Measurements from ENCODE around the gene MCCC1.

MCCC1 gene

DNA sequence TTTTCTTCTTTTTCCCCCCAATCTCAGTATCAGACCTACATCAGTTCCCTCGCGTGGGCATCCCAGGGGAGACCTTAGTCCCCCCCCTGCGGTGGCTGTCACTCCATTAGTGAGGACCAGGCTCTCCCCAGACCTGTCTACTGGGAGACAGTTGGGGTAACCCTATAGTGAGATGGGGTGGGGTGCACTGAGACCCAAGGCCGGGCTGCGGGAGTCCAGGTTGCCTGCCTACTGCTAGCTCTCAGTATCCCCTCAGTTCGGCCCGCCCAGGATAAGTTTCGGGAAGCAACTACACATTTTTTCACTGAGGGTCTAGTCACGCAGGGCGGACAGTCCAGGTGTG, 118.3 kb downstream of the MCCC1 start:
- DNase-seq (ENCODE audit: low read depth in 2 of 2): no peak

DNA sequence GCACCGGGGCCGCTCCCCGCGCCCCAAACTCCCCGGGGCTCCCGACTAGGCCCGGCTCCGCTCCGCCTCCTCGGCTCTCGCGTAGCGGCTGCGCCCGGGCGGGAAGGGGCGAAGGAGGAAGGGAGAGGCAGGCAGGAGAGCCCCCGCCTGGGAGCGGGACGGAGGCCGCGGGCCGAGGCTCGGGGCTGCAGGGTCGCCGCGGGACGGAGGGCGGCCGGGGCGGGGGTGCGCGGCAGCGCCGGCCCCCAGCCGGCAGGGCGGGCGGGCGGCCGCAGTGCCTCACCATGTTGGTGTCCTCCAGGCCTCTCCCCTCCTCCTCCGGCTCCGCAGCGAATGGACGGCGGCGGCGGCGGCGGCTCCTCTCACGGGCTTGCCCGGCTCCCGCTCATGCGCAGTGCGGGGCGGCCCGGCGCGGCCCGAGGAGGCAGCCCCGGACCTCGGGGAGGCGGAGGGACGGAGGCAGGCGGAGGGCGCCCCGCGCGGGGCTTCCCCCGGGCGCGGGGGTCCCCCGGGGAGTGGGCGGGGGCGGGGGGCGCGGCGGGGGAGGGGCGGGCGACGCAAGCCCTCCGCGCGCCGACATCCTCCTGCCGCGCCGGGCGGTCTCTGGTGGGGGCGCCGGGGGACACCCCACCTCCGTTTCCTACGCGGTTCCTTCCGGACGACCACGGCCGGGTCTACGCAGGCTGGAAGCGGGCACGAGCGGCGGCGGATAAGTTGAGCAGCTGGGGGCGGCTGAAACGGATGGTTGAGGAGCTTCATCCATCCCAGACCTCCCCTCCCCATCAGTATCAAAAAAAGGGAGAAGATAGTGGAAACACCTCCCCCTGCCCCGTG, 118.9 kb downstream of the MCCC1 start, which contains the start of gene DCUN1D1:
Gene DCUN1D1 (minus strand): TSS at position 335 of the 834 bp plus-strand sequence. CDS start 49 bp downstream, at position 286.
- DNase-seq (ENCODE audit: low read depth in 2 of 2): peak; percentile 77 to 81

DNA sequence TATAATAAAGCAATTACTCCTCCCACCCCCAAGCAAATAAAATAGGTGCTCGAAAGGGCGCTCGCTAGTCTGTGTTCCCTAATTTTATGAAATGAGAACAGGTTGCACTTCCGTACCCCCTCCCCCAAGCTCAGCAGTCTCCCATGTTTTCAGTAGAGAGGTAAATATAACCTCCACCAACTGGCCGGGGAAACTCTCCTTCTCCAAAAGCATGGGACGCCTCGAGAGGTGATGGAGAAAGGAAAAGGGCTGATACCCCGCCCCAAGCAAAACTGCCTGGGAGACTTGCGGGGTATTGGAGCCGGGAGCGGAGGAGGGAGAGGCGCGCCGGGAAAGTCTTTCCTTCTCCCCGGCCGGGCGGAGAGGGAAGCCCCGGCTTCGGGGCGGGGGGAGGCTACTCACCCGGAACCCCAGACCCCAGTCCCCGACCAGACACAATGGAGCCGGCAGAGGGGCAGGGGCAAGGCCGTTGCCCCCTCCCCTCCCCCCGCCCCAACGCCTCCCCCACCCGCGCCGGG, 119.6 kb downstream of the MCCC1 start:
- no peak for DNase-seq (ENCODE audit: low read depth in 2 of 2)

DNA sequence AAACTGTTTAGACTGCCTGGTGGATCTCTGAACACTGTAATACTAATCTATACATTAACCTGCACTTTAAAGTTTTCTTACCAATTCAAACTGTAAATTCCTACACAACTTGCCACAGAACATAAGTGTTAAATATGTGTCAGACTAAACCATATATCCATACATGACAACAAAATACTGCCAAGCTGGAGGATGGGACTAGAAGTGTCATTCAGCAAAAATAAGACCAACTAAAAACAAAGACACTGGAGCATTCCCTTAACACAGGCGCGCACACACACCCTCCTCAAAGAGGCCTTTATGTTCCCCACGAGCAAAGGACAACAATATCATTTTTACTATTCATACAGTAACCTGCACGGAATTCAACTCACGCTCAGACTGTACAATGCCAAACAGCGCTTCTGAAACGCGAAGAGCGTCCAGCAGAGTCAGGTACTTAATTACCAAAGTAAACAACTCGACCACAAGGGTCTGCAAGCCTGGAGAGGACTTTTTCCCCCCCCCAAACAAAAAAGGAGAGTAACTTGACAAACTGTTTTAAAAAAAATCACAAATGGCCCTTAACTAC, 120.1 kb downstream of the MCCC1 start:
- no peak for DNase-seq (ENCODE audit: low read depth in 2 of 2)

DNA sequence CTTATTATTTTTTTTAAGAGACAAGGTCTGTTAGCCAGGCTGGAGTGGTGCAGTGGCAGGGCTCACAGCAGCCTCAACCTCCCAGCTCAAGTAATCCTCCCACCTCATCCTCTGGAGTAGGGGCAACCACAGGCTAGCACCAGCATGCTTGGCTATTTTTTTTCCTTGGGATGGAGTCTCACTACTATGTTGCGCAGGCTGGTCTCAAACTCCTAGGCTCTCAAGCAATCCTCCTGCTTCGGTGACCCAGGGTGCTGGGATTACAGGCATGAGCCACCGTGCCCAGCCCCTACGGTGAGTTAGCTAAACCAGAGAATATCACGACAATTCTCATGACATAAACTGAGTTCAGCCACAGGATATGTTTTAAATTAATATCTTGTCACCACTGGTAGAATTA, 120.9 kb downstream of the MCCC1 start:
- DNase-seq (ENCODE audit: low read depth in 2 of 2): no peak

DNA sequence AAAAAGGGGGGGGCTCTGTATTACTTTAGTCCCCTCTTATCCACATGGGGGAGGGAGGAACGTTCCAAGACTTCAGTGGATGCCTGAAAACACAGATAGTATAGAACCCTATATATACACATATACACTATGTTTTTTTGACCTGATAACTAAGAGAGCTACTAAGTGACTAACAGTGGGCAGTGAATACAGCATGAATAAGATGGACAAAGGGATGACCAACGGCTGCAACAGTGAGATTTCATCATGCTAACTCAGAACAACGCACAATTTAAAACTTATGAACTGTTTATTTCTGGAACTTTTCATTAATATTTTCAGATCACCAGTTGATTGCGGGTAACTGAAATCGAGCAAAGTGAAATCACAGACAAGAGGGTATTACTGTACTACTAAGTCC, 126.2 kb downstream of the MCCC1 start:
- DNase-seq (ENCODE audit: low read depth in 2 of 2): no peak

DNA sequence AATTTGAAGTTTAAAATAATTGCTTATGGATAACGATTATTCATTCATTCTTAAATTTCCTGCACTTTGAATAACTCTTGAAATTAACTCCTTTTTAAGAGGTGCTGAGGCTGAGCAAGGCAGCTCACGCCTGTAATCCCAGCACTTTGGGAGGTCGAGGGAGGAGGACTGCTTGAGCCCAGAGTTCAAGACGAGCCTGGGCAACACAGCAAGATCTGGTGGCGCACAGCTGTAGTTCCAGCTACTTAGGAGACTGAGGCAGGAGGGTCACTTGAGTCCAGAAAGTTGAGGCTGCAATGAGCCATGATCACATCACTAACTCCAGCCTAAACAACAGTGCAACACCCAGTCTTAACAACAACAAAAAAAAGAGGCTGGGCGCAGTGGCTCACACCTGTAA, 126.9 kb downstream of the MCCC1 start:
- DNase-seq (ENCODE audit: low read depth in 2 of 2): no peak

DNA sequence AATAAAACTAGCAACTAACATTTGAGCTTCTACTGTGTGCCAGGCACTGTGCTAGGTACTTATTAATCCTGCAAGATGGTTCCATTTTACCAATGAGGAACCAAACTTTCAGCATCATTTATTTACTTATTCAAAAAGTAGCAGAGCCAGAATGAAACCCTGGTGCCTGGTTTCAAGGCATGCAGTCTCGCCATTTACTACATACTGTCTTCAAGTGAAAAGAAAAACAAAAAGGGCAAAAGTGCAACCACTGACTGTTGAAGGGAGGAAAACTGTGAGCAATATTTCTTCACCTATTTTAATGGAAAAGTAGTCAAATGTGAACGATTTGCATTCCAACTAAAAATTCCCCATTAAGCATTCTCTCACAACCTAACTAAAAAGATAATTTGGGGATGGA, 127.7 kb downstream of the MCCC1 start:
- no peak for DNase-seq (ENCODE audit: low read depth in 2 of 2)

DNA sequence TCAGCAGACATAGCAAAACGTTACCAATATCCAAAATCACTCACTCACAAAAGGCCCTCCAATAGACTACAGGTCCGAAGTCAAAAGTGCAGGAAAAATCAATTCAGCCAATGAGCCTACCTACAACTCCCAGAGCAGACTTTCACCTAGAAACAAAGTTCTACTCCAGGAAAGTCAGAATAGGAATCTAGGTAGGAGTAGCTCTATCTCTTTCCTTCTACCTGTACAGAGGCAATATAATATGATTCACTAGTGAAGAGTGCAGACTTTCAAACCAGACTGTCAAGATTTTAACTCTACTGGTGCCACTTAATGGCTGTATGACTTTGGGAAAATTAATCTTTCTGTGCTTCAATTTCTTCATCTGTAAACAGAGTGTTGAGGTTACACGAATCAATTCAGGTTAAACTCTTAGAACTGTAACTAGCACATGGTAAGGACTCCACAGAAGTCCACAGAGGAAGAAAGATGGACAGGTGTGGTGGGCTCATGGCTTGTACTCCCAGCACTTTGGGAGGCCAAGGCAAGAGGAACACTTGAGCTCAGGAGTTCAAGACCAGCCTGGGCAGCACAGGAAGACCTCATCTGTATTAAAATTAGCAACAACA, 128.4 kb downstream of the MCCC1 start:
- no peak for DNase-seq (ENCODE audit: low read depth in 2 of 2)

DNA sequence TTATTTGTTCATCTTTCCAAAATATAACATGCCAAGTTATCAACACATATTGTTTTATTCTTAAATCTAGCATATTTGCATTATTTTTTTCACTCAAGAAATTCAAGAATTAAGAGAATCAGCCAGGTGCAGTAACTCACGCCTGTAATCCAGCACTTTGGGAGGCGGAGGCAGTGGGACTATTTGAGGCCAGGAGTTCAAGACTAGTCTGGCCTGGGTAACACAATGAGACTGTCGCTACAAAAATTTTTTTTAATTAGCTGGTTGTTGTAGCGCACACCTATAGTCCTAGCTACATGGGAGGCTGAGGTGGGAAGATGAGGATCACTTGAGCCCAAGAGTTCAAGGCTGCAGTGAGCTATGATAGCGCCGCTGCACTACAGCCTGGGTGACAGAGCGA, 129.4 kb downstream of the MCCC1 start:
- DNase-seq (ENCODE audit: low read depth in 2 of 2): no peak

DNA sequence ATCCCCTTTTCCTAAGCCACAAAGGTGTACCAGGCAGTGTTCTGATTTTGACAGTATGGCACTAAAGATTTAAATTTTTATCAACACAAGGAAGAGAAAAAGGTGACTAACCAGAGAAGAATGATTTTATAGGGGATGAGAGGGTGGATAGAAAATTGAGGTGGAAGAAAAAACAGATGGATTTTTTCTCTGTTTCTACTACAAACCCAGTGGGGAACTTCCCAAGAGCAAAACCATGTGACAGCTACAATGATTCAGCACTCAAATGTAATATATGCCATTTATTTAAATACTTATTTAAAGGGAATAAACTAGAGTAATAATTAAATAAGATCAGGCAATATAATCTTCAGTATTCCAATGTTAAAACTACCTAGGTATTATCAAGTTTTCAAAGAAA, 130.0 kb downstream of the MCCC1 start:
- no peak for DNase-seq (ENCODE audit: low read depth in 2 of 2)

DNA sequence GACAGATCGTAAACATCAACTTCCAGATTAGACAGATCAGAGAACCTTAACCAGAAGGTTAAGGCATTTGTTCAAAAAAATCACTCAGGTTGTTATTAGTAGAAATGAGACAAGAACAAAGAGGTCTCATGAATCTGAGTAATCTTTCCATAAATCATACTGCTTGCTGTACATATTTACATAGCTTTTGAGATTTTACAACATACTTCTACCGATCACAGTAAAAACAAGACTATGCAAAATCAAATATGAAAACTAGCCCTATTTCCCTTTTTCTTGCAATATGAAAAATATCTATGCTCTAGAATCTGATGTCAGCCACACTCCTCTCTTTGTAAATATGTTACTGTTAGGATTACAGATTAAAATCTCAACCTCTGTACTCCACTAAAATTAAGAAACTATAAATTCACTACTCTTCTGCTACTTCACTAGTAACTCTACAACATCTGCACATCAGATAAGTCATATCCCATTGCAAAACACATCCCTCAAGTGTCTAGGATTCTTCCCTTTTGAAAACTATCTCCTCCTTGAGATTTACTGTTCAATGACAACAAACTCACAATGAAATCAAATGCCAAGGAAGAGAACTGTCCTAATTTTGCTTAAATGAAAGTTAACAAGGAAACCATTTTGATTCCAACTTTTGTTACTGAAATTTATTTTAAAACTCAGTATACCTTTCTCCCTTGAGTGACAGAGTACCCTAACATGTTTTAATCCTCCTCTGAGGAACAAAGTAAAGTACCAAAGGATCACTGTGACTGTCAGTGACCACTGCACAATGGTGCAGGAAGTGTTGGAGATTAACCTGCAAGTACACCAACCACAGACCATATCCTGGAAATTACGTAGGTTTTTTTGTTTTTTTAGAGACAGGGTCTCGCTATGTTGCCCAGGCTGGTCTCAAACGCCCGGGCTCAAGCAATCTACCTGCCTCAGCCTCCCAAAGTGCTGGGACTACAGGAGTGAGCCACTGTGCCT, 131.8 kb downstream of the MCCC1 start:
- DNase-seq (ENCODE audit: low read depth in 2 of 2): no peak

DNA sequence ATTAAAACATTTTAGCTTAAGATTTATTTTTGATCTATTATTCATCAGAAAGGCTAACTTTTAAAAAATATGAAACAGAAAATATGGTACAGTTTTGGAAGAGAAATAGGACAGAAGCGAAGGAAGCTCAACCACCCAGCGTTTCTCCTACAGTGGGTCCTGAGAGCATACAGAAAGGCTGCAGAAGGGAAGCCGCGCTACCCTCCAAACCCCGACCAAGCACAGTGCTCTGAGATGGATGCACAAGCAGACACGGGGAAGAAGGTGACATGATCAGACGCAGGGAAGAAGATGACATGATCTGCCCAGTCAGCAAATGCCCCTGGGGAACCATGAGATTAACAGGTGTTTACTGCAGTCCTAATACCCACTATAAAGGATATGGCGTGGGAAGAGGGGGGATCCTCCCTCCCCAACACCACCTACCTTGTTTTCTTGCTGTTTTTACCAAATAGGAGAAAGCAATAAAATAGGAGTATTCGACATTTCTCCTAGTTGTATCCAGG, 133.4 kb downstream of the MCCC1 start:
- no peak for DNase-seq (ENCODE audit: low read depth in 2 of 2)
